ENCODE measurements around the gene MLXIP.

The MLXIP gene

GRCh38 chr12:122190842-122191668, 112.5 kb downstream of the MLXIP start:
- DNase-seq = peak; percentile 76

- DNase-seq = no peak
Observed at GRCh38 chr12:122192441-122192840, 113.9 kb downstream of the MLXIP start.

GRCh38 chr12:122194804-122195203, 116.2 kb downstream of the MLXIP start:
- DNase-seq = no peak

- no peak for DNase-seq
Observed at GRCh38 chr12:122195405-122195804, 116.8 kb downstream of the MLXIP start.

All from activated naive CD4-positive, alpha-beta T cell treated with Interleukin-2 at 50 U/mL for 16 hours (primary cell).